Nephron (organoid): ENCODE results near the gene CFAP210.
"Not testable (repeated sequence)": the region's sequence is repeated elsewhere in the genome, so short reads cannot be mapped to it uniquely, and the experiment has no call there.

Experiments used
- H3K27ac Mint-ChIP-seq, 3 experiments: 2 replicates each; pipeline ENCODE4 v1.8.0; 2020; ENCODE audit warnings: mixed read lengths in 3 of 3, mild to moderate bottlenecking in 2 of 3, moderate library complexity in 1 of 3
- H3K27me3 Mint-ChIP-seq: 2 replicates; pipeline ENCODE4 v1.8.0; 2021; ENCODE audit warnings: low read depth, mild to moderate bottlenecking, moderate library complexity, mixed read lengths
- H3K36me3 Mint-ChIP-seq: 2 replicates; pipeline ENCODE4 v1.8.0; 2020; ENCODE audit warnings: low read depth, mixed read lengths
- H3K4me1 Mint-ChIP-seq: 2 replicates; pipeline ENCODE4 v1.8.0; 2020; ENCODE audit warnings: mixed read lengths
- H3K4me3 Mint-ChIP-seq, 3 experiments: 2 replicates each; pipeline ENCODE4 v1.8.0; 2020; ENCODE audit warnings: mild to moderate bottlenecking in 3 of 3, mixed read lengths in 3 of 3, moderate library complexity in 2 of 3
- H3K9me3 Mint-ChIP-seq: 2 replicates; pipeline ENCODE4 v1.8.0; 2020; ENCODE audit warnings: mixed read lengths
- CTCF ChIP-seq, 3 experiments: fragments of 200-600 bp; sonication (generic); IDR thresholded peaks; one replicate each; pipeline ENCODE4 v1.5.0; 2021; ENCODE audit warnings: antibody characterized with exemption in 3 of 3; ENCODE audit not compliant: unreplicated experiment in 3 of 3

Gene CFAP210

GRCh38 chr2:169690958-169691357, 3.2 kb downstream of the CFAP210 start:
- H3K9me3 Mint-ChIP-seq, result peaks cover 24% of the 10 kb centered on the region
- H3K4me1 Mint-ChIP-seq, result peaks cover 12% of the 10 kb centered on the region
- no peak for TF ChIP-seq CTCF (IDR thresholded peaks at IDR 0.05; ENCODE audit: unreplicated experiment in 3 of 3)
- no peak overlapping the region for H3K4me3 Mint-ChIP-seq
- H3K27me3 Mint-ChIP-seq, result no peaks in the 10 kb centered on the region
- peaks cover 27% of the 10 kb centered on the region for H3K36me3 Mint-ChIP-seq
- no peak overlapping the region for H3K27ac Mint-ChIP-seq

- peaks cover 26% of the 10 kb centered on the region for H3K9me3 Mint-ChIP-seq
- not testable (repeated sequence) for H3K27ac Mint-ChIP-seq, H3K4me1 Mint-ChIP-seq, H3K4me3 Mint-ChIP-seq, H3K27me3 Mint-ChIP-seq
- H3K36me3 Mint-ChIP-seq, result peaks cover 27% of the 10 kb centered on the region
Observed at GRCh38 chr2:169687943-169688342, 6.3 kb downstream of the CFAP210 start.

GRCh38 chr2:169686825-169687224, 7.4 kb downstream of the CFAP210 start:
- not testable (repeated sequence) for H3K4me3 Mint-ChIP-seq, H3K27me3 Mint-ChIP-seq, H3K27ac Mint-ChIP-seq, H3K4me1 Mint-ChIP-seq
- H3K9me3 Mint-ChIP-seq, result peaks cover 26% of the 10 kb centered on the region
- H3K36me3 Mint-ChIP-seq, result peaks cover 27% of the 10 kb centered on the region

- peaks cover 19% of the 10 kb centered on the region for H3K9me3 Mint-ChIP-seq
- not testable (repeated sequence) for H3K4me3 Mint-ChIP-seq, H3K27me3 Mint-ChIP-seq, H3K27ac Mint-ChIP-seq, H3K4me1 Mint-ChIP-seq
- H3K36me3 Mint-ChIP-seq, result peaks cover 16% of the 10 kb centered on the region
Observed at GRCh38 chr2:169684712-169685111, 9.5 kb downstream of the CFAP210 start.

GRCh38 chr2:169684135-169684565, 10.1 kb downstream of the CFAP210 start:
- peaks cover 16% of the 10 kb centered on the region for H3K9me3 Mint-ChIP-seq
- H3K27me3 Mint-ChIP-seq, result no peaks in the 10 kb centered on the region
- H3K4me3 Mint-ChIP-seq, result no peak overlapping the region
- no peak for TF ChIP-seq CTCF (IDR thresholded peaks at IDR 0.05; ENCODE audit: unreplicated experiment in 3 of 3)
- no peak overlapping the region for H3K27ac Mint-ChIP-seq
- no peaks in the 10 kb centered on the region for H3K4me1 Mint-ChIP-seq
- peaks cover 16% of the 10 kb centered on the region for H3K36me3 Mint-ChIP-seq

GRCh38 chr2:169683425-169684134, 10.6 kb downstream of the CFAP210 start:
- Mint-ChIP-seq H3K9me3 (peaks cover 13% of the 10 kb centered on the region), H3K27ac (no peak overlapping the region), H3K27me3 (no peaks in the 10 kb centered on the region), H3K36me3 (peaks cover 12% of the 10 kb centered on the region), H3K4me1 (no peaks in the 10 kb centered on the region), H3K4me3 (no peak overlapping the region)
- TF ChIP-seq CTCF (IDR thresholded peaks at IDR 0.05; ENCODE audit: unreplicated experiment in 3 of 3), result no peak

GRCh38 chr2:169683054-169683424, 11.2 kb downstream of the CFAP210 start:
- Mint-ChIP-seq H3K4me1 (no peaks in the 10 kb centered on the region), H3K4me3 (no peak overlapping the region), H3K9me3 (peaks cover 8% of the 10 kb centered on the region), H3K27ac (no peak overlapping the region), H3K36me3 (peaks cover 7% of the 10 kb centered on the region), H3K27me3 (no peaks in the 10 kb centered on the region)
- no peak for TF ChIP-seq CTCF (IDR thresholded peaks at IDR 0.05; ENCODE audit: unreplicated experiment in 3 of 3)
